Measurements from ENCODE around the gene ASCL3.
"Not testable (repeated sequence)": the region's sequence is repeated elsewhere in the genome, so short reads cannot be mapped to it uniquely, and the experiment has no call there.

Gene ASCL3

DNA sequence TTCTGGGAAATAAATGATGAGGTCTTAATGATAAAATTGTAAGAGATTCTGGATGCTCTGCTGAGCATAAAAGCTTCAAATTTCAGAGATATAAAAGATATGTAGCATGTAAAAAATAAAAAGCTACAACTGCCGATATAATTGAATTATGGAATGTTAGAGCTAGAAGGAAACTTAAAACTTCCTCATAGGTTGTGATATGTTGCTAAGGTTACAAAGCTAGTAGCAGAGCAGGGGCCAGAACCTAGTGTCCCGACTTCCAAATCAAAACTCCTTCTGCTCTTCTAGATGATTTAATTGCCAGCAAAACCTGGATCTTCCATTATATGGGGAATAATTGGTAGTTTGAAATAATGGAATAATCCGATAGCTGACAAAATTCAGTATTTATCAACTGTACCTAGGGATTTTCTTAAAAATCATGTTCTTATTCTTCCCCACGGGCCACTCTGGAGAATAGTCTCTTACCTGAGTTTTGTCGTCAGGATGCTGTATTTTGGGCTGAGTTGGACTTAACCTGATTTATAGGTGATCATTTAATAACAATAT is at the start of gene ASCL3:
ASCL3 (minus strand) TSS at position 499 of the 549 bp plus-strand sequence. CDS start 4,855 bp downstream, outside the sequence.
- no peak for DNase-seq (ENCODE audit: low spot score)
- in situ Hi-C loops (cut with MboI; ENCODE audit: low sequenced_read_pairs, unreplicated experiment), result no loop called here
- TF ChIP-seq CTCF (IDR thresholded peaks at IDR 0.05; ENCODE audit: borderline replicate concordance, control extremely low read depth, extremely low read depth, insufficient read depth, missing control alignments), result no peak

- no peak for TF ChIP-seq CTCF (IDR thresholded peaks at IDR 0.05; ENCODE audit: borderline replicate concordance, control extremely low read depth, extremely low read depth, insufficient read depth, missing control alignments)
- in situ Hi-C loops (cut with MboI; ENCODE audit: low sequenced_read_pairs, unreplicated experiment), result no loop called here
- no peak for DNase-seq (ENCODE audit: low spot score)
These were observed 46.6 kb upstream of the ASCL3 start for GRCh38 chr11:8989453-8989852.

DNA sequence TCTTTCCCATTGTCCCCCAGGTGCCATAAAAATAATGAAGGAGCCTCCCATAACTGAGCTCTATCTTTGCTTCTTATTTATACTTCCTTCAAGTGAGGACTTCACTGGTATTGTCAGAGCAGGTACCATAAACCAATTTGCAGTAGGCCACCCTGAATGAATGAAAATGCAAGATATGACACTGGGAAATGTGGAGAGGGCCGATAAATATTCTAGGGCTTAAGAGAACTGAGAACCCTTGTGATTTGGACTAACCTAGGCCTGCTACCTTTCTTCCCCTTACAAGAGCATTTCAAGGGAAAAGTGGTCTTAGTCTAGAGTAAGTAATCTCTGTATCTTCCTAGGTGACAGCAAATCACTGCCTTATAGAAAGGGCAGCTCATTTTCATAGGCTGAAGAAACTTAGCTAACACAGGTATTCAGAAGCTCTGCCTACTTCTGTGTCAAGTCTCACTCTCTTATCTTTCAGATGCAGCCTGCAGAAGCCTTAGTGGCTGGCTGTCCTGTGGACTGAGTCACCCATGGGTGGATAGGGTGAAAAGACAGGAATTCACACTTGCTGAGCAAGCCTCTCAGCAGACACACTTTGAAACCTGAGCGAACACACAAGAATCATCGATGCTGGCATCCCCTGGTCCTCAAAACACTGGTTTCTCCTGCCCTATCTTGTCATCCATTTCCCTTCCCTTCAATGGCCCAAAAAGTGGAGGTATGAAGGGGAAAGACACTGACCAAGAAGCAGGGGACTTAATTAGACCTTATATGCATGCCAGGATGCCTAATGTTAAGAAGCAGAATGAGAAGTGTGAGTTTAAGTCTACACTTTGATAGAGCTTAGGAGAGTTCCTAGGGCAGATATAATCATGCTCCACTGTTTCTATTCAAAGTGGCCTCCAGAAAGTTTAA is 45.8 kb upstream of the ASCL3 start:
- in situ Hi-C loops (cut with MboI; ENCODE audit: low sequenced_read_pairs, unreplicated experiment), result no loop called here
- TF ChIP-seq CTCF (IDR thresholded peaks at IDR 0.05; ENCODE audit: borderline replicate concordance, control extremely low read depth, extremely low read depth, insufficient read depth, missing control alignments), result no peak
- DNase-seq (ENCODE audit: low spot score), result no peak

GRCh38 chr11:8987446-8987845 is 44.6 kb upstream of the ASCL3 start:
- no peak for DNase-seq (ENCODE audit: low spot score)
- no peak for TF ChIP-seq CTCF (IDR thresholded peaks at IDR 0.05; ENCODE audit: borderline replicate concordance, control extremely low read depth, extremely low read depth, insufficient read depth, missing control alignments)
- in situ Hi-C loops (cut with MboI; ENCODE audit: low sequenced_read_pairs, unreplicated experiment), result no loop called here

DNA sequence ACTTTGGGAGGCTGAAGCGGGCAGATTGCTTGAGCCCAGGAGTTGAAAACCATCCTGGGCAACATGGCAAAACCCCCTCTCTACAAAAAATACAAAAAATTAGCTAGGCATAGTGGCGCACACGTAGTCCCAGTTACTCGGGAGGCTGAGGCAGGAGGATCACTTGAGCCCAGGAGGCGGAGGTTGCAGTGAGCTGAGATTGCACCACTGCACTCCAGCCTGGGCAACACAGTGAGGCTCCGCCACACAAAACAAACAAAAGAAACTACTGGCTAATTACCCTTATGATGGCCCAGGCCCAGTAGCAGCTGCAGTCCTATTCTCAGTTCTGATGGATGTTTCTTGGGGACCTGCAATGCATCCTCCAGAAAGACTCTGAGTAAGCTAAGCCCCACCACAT is 44.0 kb upstream of the ASCL3 start:
- in situ Hi-C loops (cut with MboI; ENCODE audit: low sequenced_read_pairs, unreplicated experiment), result not testable (repeated sequence)

DNA sequence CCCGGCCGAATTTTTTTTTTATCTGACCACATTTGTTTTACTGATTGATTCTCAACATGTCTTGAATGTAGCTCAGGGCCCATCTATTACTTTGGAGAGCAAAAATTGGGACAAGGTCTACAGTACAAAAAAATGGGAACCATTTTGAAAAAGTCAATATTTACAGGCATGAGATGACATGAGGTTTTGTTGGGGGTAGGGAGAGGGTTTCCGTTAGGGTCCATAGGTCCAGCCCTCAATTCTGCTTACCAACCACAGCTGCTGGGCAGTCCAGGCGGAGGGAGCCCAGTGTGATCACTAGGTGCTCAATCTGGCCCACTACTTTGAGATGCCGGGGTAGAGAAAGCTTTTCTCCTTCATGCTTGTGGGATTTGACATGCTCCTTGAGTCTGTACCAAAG is 42.6 kb upstream of the ASCL3 start:
- in situ Hi-C loops (cut with MboI; ENCODE audit: low sequenced_read_pairs, unreplicated experiment), result no loop called here
- DNase-seq (ENCODE audit: low spot score), result no peak
- no peak for TF ChIP-seq CTCF (IDR thresholded peaks at IDR 0.05; ENCODE audit: borderline replicate concordance, control extremely low read depth, extremely low read depth, insufficient read depth, missing control alignments)

More for the DNA sequence above, 44.0 kb upstream of the ASCL3 start:
- not testable (repeated sequence) for DNase-seq (ENCODE audit: low spot score)

- TF ChIP-seq CTCF (IDR thresholded peaks at IDR 0.05; ENCODE audit: borderline replicate concordance, control extremely low read depth, extremely low read depth, insufficient read depth, missing control alignments), result no peak
- DNase-seq (ENCODE audit: low spot score), result no peak
- in situ Hi-C loops (cut with MboI; ENCODE audit: low sequenced_read_pairs, unreplicated experiment), result no loop called here
These were observed 40.7 kb upstream of the ASCL3 start for GRCh38 chr11:8983552-8983951.

Measured in GM13976 (cell line).